Uterus (tissue), 2 donors: ENCODE measurements around the gene NFATC1.

Source experiments
- POLR2A ChIP-seq, 2 donors: fragments of 450-650 bp; IDR thresholded peaks; one replicate each; pipeline ENCODE4 v1.6.1; 2016; ENCODE audit warnings: antibody characterized with exemption in 2 of 2, mild to moderate bottlenecking in 1 of 2, moderate library complexity in 1 of 2
- TF ChIP-seq, protein P1 (sequence below), 4 experiments: fragments of 200-600 bp in 2 of 4; fragments of 450-650 bp in 2 of 4; sonication (generic) in 2 of 4; IDR thresholded peaks; one replicate each; pipeline ENCODE4 v1.5.1; 2016 to 2019; ENCODE audit warnings: antibody characterized with exemption in 4 of 4, mild to moderate bottlenecking in 2 of 4, moderate library complexity in 1 of 4

DNA sequence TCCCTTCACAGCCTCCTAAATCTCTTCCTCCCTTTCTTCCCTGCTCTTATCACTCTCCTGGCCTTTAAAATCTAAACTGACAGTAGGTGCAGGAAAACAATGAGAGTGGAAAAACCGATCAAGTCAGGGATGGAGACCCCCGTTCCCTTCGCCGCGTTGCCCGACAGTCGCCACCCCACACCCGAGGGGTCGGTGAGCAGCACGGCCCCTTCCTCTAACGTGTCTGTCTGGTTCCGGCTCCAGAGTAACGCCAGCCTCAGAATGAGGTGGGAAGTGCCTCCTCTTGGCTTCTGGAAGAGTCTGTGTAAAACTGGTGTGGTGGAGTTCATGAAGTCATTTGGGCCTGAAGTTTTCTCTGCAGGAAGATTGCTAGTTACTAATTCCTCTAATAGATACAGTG lies 138.6 kb downstream of the NFATC1 start:
- TF ChIP-seq, protein P1, sequence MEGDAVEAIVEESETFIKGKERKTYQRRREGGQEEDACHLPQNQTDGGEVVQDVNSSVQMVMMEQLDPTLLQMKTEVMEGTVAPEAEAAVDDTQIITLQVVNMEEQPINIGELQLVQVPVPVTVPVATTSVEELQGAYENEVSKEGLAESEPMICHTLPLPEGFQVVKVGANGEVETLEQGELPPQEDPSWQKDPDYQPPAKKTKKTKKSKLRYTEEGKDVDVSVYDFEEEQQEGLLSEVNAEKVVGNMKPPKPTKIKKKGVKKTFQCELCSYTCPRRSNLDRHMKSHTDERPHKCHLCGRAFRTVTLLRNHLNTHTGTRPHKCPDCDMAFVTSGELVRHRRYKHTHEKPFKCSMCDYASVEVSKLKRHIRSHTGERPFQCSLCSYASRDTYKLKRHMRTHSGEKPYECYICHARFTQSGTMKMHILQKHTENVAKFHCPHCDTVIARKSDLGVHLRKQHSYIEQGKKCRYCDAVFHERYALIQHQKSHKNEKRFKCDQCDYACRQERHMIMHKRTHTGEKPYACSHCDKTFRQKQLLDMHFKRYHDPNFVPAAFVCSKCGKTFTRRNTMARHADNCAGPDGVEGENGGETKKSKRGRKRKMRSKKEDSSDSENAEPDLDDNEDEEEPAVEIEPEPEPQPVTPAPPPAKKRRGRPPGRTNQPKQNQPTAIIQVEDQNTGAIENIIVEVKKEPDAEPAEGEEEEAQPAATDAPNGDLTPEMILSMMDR (IDR thresholded peaks at IDR 0.05): no peak
- no peak for TF ChIP-seq POLR2A (IDR thresholded peaks at IDR 0.05)
